ENCODE results near the gene GRID2.

Gene GRID2

DNA sequence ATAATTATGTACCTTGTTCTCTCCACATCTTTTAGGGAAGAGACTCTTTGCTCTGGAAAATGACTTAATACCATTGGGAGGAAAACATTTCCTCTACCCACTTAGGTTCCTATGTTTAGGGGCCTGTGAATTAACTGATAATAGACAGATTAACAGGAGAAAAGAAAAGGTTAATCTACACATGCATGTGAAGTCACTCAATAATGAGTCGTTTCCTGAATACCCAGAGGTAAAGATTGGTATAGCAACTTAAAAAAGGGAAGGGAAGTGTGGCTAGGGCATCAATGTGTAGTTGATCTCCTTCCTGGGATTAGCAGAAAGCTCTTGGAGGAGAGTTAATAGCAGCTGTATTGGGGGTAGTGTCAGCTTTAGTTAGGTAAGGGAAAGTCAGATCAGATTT, 1105.3 kb downstream of the GRID2 start:
- peak; percentile 48; the same call in 2 of the 3 replicates for ATAC-seq
- TF ChIP-seq, protein P1, sequence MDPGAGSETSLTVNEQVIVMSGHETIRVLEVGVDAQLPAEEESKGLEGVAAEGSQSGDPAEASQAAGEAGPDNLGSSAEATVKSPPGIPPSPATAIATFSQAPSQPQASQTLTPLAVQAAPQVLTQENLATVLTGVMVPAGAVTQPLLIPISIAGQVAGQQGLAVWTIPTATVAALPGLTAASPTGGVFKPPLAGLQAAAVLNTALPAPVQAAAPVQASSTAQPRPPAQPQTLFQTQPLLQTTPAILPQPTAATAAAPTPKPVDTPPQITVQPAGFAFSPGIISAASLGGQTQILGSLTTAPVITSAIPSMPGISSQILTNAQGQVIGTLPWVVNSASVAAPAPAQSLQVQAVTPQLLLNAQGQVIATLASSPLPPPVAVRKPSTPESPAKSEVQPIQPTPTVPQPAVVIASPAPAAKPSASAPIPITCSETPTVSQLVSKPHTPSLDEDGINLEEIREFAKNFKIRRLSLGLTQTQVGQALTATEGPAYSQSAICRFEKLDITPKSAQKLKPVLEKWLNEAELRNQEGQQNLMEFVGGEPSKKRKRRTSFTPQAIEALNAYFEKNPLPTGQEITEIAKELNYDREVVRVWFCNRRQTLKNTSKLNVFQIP (CRISPR knock-in tag; IDR thresholded peaks at IDR 0.05; ENCODE audit: borderline replicate concordance, low read depth) = no peak
- no peak for TF ChIP-seq ZNF565 (CRISPR knock-in tag; conservative IDR thresholded peaks at IDR 0.05; ENCODE audit: low read depth)
- TF ChIP-seq OSR1 (CRISPR knock-in tag; IDR thresholded peaks at IDR 0.05) = no peak
- TF ChIP-seq ZNF70 (CRISPR knock-in tag; IDR thresholded peaks at IDR 0.05) = no peak
- no peak for TF ChIP-seq ZFP3 (CRISPR knock-in tag; IDR thresholded peaks at IDR 0.05)
- TF ChIP-seq, protein P2, sequence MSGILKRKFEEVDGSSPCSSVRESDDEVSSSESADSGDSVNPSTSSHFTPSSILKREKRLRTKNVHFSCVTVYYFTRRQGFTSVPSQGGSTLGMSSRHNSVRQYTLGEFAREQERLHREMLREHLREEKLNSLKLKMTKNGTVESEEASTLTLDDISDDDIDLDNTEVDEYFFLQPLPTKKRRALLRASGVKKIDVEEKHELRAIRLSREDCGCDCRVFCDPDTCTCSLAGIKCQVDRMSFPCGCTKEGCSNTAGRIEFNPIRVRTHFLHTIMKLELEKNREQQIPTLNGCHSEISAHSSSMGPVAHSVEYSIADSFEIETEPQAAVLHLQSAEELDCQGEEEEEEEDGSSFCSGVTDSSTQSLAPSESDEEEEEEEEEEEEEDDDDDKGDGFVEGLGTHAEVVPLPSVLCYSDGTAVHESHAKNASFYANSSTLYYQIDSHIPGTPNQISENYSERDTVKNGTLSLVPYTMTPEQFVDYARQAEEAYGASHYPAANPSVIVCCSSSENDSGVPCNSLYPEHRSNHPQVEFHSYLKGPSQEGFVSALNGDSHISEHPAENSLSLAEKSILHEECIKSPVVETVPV (CRISPR knock-in tag; IDR thresholded peaks at IDR 0.05) = no peak
- no peak for TF ChIP-seq BACH2 (CRISPR knock-in tag; IDR thresholded peaks at IDR 0.05; ENCODE audit: borderline replicate concordance)
- no peak for TF ChIP-seq SNAI2 (CRISPR knock-in tag; IDR thresholded peaks at IDR 0.05)

DNA sequence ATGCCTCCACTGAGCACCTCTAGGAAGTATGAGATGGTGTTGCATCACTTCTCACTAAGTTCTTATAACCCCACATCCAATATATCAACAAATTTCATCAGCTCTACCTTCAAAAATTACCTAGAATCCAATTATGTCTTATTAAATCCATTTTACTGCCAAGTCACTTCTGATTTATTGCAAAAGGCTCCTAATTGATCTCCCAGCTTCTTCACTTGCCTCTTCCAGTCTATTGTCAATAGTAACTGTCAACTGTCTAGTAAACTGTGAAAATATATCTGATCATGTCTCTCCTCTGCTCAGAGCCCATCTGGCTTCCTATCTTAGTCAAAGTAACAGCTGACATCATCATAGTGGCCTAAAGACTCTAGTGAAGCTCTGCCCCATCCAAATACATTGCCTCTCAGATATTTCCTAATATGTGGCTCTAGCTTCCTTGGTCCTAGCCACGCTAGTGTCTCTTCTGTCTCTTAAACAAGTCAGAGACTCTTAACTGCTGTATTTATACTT, 1110.3 kb downstream of the GRID2 start:
- TF ChIP-seq, protein P2 (CRISPR knock-in tag; IDR thresholded peaks at IDR 0.05) = no peak
- TF ChIP-seq ZNF8 (CRISPR knock-in tag; IDR thresholded peaks at IDR 0.05) (no peak), ZNF70 (CRISPR knock-in tag; IDR thresholded peaks at IDR 0.05) (no peak), ISL1 (CRISPR knock-in tag; IDR thresholded peaks at IDR 0.05) (no peak), ESRRG (CRISPR knock-in tag; IDR thresholded peaks at IDR 0.05) (no peak), OSR1 (CRISPR knock-in tag; IDR thresholded peaks at IDR 0.05) (no peak), PPARA (CRISPR knock-in tag; IDR thresholded peaks at IDR 0.05; ENCODE audit: borderline replicate concordance) (no peak), RARB (CRISPR knock-in tag; IDR thresholded peaks at IDR 0.05) (no peak), BACH2 (CRISPR knock-in tag; IDR thresholded peaks at IDR 0.05; ENCODE audit: borderline replicate concordance) (no peak), ZC3H10 (CRISPR knock-in tag; IDR thresholded peaks at IDR 0.05) (no peak), ZFP30 (CRISPR knock-in tag; IDR thresholded peaks at IDR 0.05) (no peak), ARNTL (CRISPR knock-in tag; IDR thresholded peaks at IDR 0.05; ENCODE audit: borderline replicate concordance, low read depth) (no peak), CSDC2 (CRISPR knock-in tag; IDR thresholded peaks at IDR 0.05) (no peak), TOX (CRISPR knock-in tag; IDR thresholded peaks at IDR 0.05; ENCODE audit: borderline replicate concordance) (no peak), TCF4 (CRISPR knock-in tag; IDR thresholded peaks at IDR 0.05; ENCODE audit: borderline replicate concordance) (no peak), SNAI2 (CRISPR knock-in tag; IDR thresholded peaks at IDR 0.05) (no peak)
- TF ChIP-seq, protein P3, sequence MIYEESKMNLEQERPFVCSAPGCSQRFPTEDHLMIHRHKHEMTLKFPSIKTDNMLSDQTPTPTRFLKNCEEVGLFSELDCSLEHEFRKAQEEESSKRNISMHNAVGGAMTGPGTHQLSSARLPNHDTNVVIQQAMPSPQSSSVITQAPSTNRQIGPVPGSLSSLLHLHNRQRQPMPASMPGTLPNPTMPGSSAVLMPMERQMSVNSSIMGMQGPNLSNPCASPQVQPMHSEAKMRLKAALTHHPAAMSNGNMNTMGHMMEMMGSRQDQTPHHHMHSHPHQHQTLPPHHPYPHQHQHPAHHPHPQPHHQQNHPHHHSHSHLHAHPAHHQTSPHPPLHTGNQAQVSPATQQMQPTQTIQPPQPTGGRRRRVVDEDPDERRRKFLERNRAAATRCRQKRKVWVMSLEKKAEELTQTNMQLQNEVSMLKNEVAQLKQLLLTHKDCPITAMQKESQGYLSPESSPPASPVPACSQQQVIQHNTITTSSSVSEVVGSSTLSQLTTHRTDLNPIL (CRISPR knock-in tag; IDR thresholded peaks at IDR 0.05; ENCODE audit: low read depth) = no peak
- TF ChIP-seq, protein P4, sequence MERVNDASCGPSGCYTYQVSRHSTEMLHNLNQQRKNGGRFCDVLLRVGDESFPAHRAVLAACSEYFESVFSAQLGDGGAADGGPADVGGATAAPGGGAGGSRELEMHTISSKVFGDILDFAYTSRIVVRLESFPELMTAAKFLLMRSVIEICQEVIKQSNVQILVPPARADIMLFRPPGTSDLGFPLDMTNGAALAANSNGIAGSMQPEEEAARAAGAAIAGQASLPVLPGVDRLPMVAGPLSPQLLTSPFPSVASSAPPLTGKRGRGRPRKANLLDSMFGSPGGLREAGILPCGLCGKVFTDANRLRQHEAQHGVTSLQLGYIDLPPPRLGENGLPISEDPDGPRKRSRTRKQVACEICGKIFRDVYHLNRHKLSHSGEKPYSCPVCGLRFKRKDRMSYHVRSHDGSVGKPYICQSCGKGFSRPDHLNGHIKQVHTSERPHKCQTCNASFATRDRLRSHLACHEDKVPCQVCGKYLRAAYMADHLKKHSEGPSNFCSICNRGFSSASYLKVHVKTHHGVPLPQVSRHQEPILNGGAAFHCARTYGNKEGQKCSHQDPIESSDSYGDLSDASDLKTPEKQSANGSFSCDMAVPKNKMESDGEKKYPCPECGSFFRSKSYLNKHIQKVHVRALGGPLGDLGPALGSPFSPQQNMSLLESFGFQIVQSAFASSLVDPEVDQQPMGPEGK (CRISPR knock-in tag; IDR thresholded peaks at IDR 0.05; ENCODE audit: borderline replicate concordance) = no peak
- TF ChIP-seq, protein P5, sequence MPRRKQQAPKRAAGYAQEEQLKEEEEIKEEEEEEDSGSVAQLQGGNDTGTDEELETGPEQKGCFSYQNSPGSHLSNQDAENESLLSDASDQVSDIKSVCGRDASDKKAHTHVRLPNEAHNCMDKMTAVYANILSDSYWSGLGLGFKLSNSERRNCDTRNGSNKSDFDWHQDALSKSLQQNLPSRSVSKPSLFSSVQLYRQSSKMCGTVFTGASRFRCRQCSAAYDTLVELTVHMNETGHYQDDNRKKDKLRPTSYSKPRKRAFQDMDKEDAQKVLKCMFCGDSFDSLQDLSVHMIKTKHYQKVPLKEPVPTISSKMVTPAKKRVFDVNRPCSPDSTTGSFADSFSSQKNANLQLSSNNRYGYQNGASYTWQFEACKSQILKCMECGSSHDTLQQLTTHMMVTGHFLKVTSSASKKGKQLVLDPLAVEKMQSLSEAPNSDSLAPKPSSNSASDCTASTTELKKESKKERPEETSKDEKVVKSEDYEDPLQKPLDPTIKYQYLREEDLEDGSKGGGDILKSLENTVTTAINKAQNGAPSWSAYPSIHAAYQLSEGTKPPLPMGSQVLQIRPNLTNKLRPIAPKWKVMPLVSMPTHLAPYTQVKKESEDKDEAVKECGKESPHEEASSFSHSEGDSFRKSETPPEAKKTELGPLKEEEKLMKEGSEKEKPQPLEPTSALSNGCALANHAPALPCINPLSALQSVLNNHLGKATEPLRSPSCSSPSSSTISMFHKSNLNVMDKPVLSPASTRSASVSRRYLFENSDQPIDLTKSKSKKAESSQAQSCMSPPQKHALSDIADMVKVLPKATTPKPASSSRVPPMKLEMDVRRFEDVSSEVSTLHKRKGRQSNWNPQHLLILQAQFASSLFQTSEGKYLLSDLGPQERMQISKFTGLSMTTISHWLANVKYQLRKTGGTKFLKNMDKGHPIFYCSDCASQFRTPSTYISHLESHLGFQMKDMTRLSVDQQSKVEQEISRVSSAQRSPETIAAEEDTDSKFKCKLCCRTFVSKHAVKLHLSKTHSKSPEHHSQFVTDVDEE (CRISPR knock-in tag; IDR thresholded peaks at IDR 0.05) = no peak
- ATAC-seq = no peak

All from SK-N-SH treated with all-trans-retinoic acid at 6 μM for 48 hours (cell line).